SK-N-MC (cell line): ENCODE results near the gene ERC2.

ENCODE experiments used
- EZH2 ChIP-seq: fragments of 200-600 bp; sonication (generic); IDR thresholded peaks from one replicate; pipeline ENCODE4 v1.6.1; 2017; ENCODE audit warnings: antibody characterized with exemption
- POLR2AphosphoS5 ChIP-seq: IDR thresholded peaks from 2 replicates; pipeline ENCODE4 v1.6.1; 2012; ENCODE audit warnings: mild to moderate bottlenecking, low read depth, low read length, borderline replicate concordance

GRCh38 chr3:56406826-56407515, 61.3 kb downstream of the ERC2 start:
- no peak for TF ChIP-seq POLR2AphosphoS5
- TF ChIP-seq EZH2: no peak
